HG03175 (cell line): ENCODE results near the gene CD19.
"Not testable (repeated sequence)": the region's sequence is repeated elsewhere in the genome, so short reads cannot be mapped to it uniquely, and the experiment has no call there.

Experiments used
- ATAC-seq: cut with Tn5 transposase; IDR thresholded peaks from one replicate; pipeline ENCODE4 v1.9.1; 2021; ENCODE audit warnings: mild to moderate bottlenecking, moderate library complexity; ENCODE audit not compliant: unreplicated experiment

CD19 gene

GRCh38 chr16:28931801-28932225 lies at the start of gene CD19:
Gene CD19, plus strand, starts transcription at chr16:28931971. Its CDS starts 30 bp downstream, at chr16:28932001.
- no peak for ATAC-seq

GRCh38 chr16:28882551-28883160 lies 49.1 kb upstream of the CD19 start:
- ATAC-seq = no peak

GRCh38 chr16:28883221-28883996 lies 48.4 kb upstream of the CD19 start:
- ATAC-seq = no peak

- no peak for ATAC-seq
Measured at GRCh38 chr16:28884045-28884444, 47.7 kb upstream of the CD19 start.

GRCh38 chr16:28886945-28887344 lies 44.8 kb upstream of the CD19 start:
- ATAC-seq = no peak

GRCh38 chr16:28890355-28890754 lies 41.4 kb upstream of the CD19 start:
- not testable (repeated sequence) for ATAC-seq

- ATAC-seq = no peak
Measured at GRCh38 chr16:28891964-28892890, 39.5 kb upstream of the CD19 start.

- no peak for ATAC-seq
Measured at GRCh38 chr16:28893291-28893690, 38.5 kb upstream of the CD19 start.

GRCh38 chr16:28895609-28896008 lies 36.2 kb upstream of the CD19 start:
- no peak for ATAC-seq

- ATAC-seq = no peak
Measured at GRCh38 chr16:28897826-28898225, 33.9 kb upstream of the CD19 start.

GRCh38 chr16:28898266-28898665 lies 33.5 kb upstream of the CD19 start:
- no peak for ATAC-seq

- no peak for ATAC-seq
Measured at GRCh38 chr16:28898942-28899341, 32.8 kb upstream of the CD19 start.

GRCh38 chr16:28899882-28900590 lies 31.7 kb upstream of the CD19 start:
- no peak for ATAC-seq

- ATAC-seq = no peak
Measured at GRCh38 chr16:28900601-28901000, 31.2 kb upstream of the CD19 start.

GRCh38 chr16:28901862-28902261 lies 29.9 kb upstream of the CD19 start:
- ATAC-seq = no peak

- no peak for ATAC-seq
Measured at GRCh38 chr16:28902909-28903308, 28.9 kb upstream of the CD19 start.

- ATAC-seq = no peak
Measured at GRCh38 chr16:28903344-28904042, 28.3 kb upstream of the CD19 start.

GRCh38 chr16:28904363-28904762 lies 27.4 kb upstream of the CD19 start:
- ATAC-seq = no peak

GRCh38 chr16:28904828-28905227 lies 26.9 kb upstream of the CD19 start:
- ATAC-seq = no peak

- ATAC-seq = no peak
Measured at GRCh38 chr16:28905229-28905754, 26.5 kb upstream of the CD19 start.
